ENCODE results near the gene LIMCH1.
"Not testable (repeated sequence)": the region's sequence is repeated elsewhere in the genome, so short reads cannot be mapped to it uniquely, and the experiment has no call there.

Gene LIMCH1

GRCh38 chr4:41703785-41704184 lies 165.8 kb downstream of the LIMCH1 start:
- Histone ChIP-seq H3K4me3 (ENCODE audit: low read depth in 1 of 2, low read length in 1 of 2) (no peak overlapping the region), H3K27me3 (peaks cover 74% of the 10 kb centered on the region), H3K9me3 (no peaks in the 10 kb centered on the region), H3K36me3 (no peaks in the 10 kb centered on the region), H3K27ac (no peak overlapping the region), H3K4me1 (ENCODE audit: control insufficient read depth in 1 of 2, insufficient read depth in 1 of 2, low read depth in 1 of 2, low read length in 1 of 2) (no peaks in the 10 kb centered on the region)
- no peak for TF ChIP-seq CTCF (IDR thresholded peaks at IDR 0.05)

DNA sequence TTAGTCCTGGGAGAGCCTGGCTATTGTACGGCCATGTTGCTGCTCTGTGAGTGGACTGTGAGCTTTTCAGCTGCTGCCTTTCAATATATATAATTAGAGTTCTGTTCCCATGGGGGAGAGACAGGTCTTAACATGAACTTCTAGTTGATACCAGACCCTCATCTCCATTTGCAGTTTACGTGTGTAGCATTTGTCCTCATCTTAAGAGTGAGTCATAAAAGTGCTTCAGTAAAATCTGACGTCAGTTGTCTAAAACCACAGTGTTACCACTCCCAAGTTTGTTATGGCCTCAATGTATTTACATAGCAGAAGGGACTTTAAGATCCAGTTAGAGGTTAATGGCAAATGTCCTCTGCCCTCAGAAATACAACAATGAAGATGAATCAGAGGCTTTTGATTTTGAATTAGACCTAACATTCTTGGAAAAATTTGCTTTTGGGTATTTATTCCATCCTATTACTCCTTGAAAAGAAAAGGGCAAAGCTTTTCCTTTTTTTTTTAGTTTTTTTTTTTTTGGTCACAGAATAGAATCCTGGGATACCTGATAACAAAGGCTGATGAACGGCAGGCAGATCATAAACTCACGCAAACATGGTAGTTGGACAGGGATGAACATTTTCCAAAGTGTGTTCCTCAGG lies 172.0 kb downstream of the LIMCH1 start:
- no peak overlapping the region for H3K4me3 ChIP-seq (ENCODE audit: low read depth in 1 of 2, low read length in 1 of 2)
- no peaks in the 10 kb centered on the region for H3K4me1 ChIP-seq (ENCODE audit: control insufficient read depth in 1 of 2, insufficient read depth in 1 of 2, low read depth in 1 of 2, low read length in 1 of 2)
- H3K27ac ChIP-seq = no peak overlapping the region
- no peaks in the 10 kb centered on the region for H3K9me3 ChIP-seq
- H3K36me3 ChIP-seq = no peaks in the 10 kb centered on the region
- TF ChIP-seq CTCF (IDR thresholded peaks at IDR 0.05) = no peak
- peaks cover 50% of the 10 kb centered on the region for H3K27me3 ChIP-seq

DNA sequence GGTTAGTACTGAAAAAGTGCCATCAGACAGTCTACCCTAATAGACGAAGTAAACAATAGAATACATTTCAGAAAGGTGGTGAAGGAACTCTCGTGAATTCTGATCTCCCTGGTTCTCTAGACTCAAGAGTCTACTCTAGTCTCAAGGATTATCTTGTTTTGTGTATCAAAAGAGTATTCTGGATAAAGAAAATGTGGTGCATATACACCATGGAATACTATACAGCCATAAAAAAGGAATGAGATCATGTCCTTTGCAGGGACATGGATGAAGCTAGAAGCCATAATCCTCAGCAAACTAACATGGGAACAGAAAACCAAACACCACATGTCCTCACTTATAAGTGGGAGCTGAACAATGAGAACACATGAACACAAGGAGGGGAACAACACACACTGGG lies 173.7 kb downstream of the LIMCH1 start:
- not testable (repeated sequence) for H3K36me3 ChIP-seq; H3K27ac ChIP-seq; H3K9me3 ChIP-seq; H3K4me1 ChIP-seq (ENCODE audit: control insufficient read depth in 1 of 2, insufficient read depth in 1 of 2, low read depth in 1 of 2, low read length in 1 of 2); H3K4me3 ChIP-seq (ENCODE audit: low read depth in 1 of 2, low read length in 1 of 2)
- peaks cover 42% of the 10 kb centered on the region for H3K27me3 ChIP-seq

- Histone ChIP-seq H3K27me3 (peaks cover 42% of the 10 kb centered on the region), H3K4me1 (ENCODE audit: control insufficient read depth in 1 of 2, insufficient read depth in 1 of 2, low read depth in 1 of 2, low read length in 1 of 2) (no peaks in the 10 kb centered on the region), H3K36me3 (no peaks in the 10 kb centered on the region), H3K4me3 (ENCODE audit: low read depth in 1 of 2, low read length in 1 of 2) (no peak overlapping the region), H3K9me3 (no peaks in the 10 kb centered on the region), H3K27ac (no peak overlapping the region)
- no peak for TF ChIP-seq CTCF (IDR thresholded peaks at IDR 0.05)
Measured at GRCh38 chr4:41712425-41712824, 174.5 kb downstream of the LIMCH1 start.

DNA sequence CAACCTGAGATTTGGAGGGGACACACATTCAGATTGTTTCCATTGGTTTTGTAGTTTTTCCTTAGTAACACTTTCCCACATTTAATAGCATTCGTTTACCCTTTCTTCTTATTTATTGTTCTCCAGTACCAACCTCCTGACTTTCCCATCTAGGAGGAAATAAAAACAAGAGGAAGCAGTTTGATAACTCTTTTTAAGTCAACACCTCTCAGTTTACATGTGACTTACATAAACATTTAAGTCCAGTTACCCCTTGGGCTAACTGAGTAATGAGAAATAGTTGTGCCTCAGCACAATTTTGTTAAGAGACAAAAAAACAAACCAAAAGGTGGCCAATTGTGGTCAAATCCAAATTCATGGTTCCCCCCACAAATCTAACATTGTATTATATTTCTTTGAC lies 175.8 kb downstream of the LIMCH1 start:
- Histone ChIP-seq H3K4me3 (ENCODE audit: low read depth in 1 of 2, low read length in 1 of 2) (no peak overlapping the region), H3K9me3 (no peaks in the 10 kb centered on the region), H3K27me3 (peaks cover 28% of the 10 kb centered on the region), H3K27ac (no peak overlapping the region), H3K4me1 (ENCODE audit: control insufficient read depth in 1 of 2, insufficient read depth in 1 of 2, low read depth in 1 of 2, low read length in 1 of 2) (no peaks in the 10 kb centered on the region), H3K36me3 (no peaks in the 10 kb centered on the region)
- no peak for TF ChIP-seq CTCF (IDR thresholded peaks at IDR 0.05)

DNA sequence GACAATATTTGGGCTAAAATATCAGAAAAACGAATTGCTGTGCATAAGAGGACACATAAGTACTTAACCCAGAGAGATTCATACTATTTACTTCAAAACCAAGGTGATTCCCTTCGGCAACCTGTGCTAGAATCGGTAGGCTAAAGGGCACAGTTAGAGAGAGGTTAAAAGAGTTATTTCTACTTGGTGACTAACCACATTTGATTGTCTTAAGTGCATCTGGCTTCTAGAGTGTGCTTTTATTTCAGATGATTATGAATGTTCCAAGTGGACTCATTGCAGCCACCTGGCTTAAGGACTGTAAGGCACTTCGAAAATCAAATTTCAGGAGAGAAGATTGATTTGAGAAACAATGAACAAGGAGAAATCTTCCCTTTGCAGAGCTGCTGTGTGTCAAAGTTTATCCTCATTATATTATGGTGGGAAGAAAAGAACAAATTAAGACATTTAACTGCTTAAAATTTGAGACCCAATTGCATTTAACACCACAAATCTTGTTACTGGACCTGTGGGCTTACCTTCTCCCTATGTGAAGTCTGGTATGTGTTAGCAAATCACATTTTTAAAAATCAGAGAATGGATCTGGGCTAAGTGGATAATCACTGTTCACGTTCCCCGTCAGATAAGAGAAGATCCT lies 176.5 kb downstream of the LIMCH1 start:
- Histone ChIP-seq H3K36me3 (no peaks in the 10 kb centered on the region), H3K27ac (no peak overlapping the region), H3K4me3 (ENCODE audit: low read depth in 1 of 2, low read length in 1 of 2) (no peak overlapping the region), H3K4me1 (ENCODE audit: control insufficient read depth in 1 of 2, insufficient read depth in 1 of 2, low read depth in 1 of 2, low read length in 1 of 2) (no peaks in the 10 kb centered on the region), H3K27me3 (peaks cover 21% of the 10 kb centered on the region), H3K9me3 (no peaks in the 10 kb centered on the region)
- TF ChIP-seq CTCF (IDR thresholded peaks at IDR 0.05) = no peak
